ENCODE measurements around the gene PDZK1. TPM values are rescaled to one million over a fixed set of nuclear protein-coding genes. Genes with fewer than 3 reads are reported as not detected.

Gene PDZK1
- total RNA-seq, 4 donors from 2014 or later = 0.63 TPM; not detected in 3

- ATAC-seq (ENCODE audit: low FRiP score) (no peak), DNase-seq (ENCODE audit: low spot score) (no peak)
- TF ChIP-seq CTCF (IDR thresholded peaks at IDR 0.05) = no peak
Observed at GRCh38 chr1:145710291-145711027, 3.3 kb upstream of the PDZK1 start.

GRCh38 chr1:145708063-145708462, 895 bp upstream of the PDZK1 start:
- ATAC-seq (ENCODE audit: low FRiP score) (no peak), DNase-seq (ENCODE audit: low spot score) (no peak)
- TF ChIP-seq CTCF (IDR thresholded peaks at IDR 0.05) = no peak

- DNase-seq (ENCODE audit: low spot score) = no peak
- ATAC-seq (ENCODE audit: low FRiP score) = no peak
- TF ChIP-seq CTCF (IDR thresholded peaks at IDR 0.05) = no peak
Observed at GRCh38 chr1:145706086-145706664, 993 bp downstream of the PDZK1 start.

- ATAC-seq (ENCODE audit: low FRiP score) (no peak), DNase-seq (ENCODE audit: low spot score) (no peak)
- TF ChIP-seq CTCF (IDR thresholded peaks at IDR 0.05) = no peak
Observed at GRCh38 chr1:145705622-145706021, 1.5 kb downstream of the PDZK1 start.

GRCh38 chr1:145702826-145703225, 4.3 kb downstream of the PDZK1 start:
- no peak for DNase-seq (ENCODE audit: low spot score)
- ATAC-seq (ENCODE audit: low FRiP score) = no peak
- no peak for TF ChIP-seq CTCF (IDR thresholded peaks at IDR 0.05)

- DNase-seq (ENCODE audit: low spot score) (no peak), ATAC-seq (ENCODE audit: low FRiP score) (no peak)
- no peak for TF ChIP-seq CTCF (IDR thresholded peaks at IDR 0.05)
Observed at GRCh38 chr1:145702052-145702451, 5.1 kb downstream of the PDZK1 start.

- no peak for ATAC-seq (ENCODE audit: low FRiP score)
- TF ChIP-seq CTCF (IDR thresholded peaks at IDR 0.05) = no peak
- no peak for DNase-seq (ENCODE audit: low spot score)
Observed at GRCh38 chr1:145701306-145701862, 5.8 kb downstream of the PDZK1 start.

Measured in omental fat pad (tissue), 4 donors.